MM.1S (cell line): Measurements from ENCODE around the gene MAGI2.

Experiments used
- DNase-seq: peaks from one replicate; pipeline ENCODE4 v3.0.0-alpha.2; 2015
- H2AFZ ChIP-seq: fragments of 300-600 bp; sonication (generic); 2 replicates; pipeline ENCODE4 v1.6.0; 2016; ENCODE audit warnings: antibody characterized with exemption, low read length
- H3F3A ChIP-seq: fragments of 300-600 bp; sonication (generic); 2 replicates; pipeline ENCODE4 v1.6.1; 2016; ENCODE audit warnings: mild to moderate bottlenecking, antibody characterized with exemption, low read length, moderate library complexity, mixed read lengths; ENCODE audit not compliant: insufficient read depth
- H3K27ac ChIP-seq: fragments of 300-600 bp; sonication (generic); 2 replicates; pipeline ENCODE4 v1.5.1; 2016; ENCODE audit warnings: mild to moderate bottlenecking, low read length
- H3K27me3 ChIP-seq: fragments of 300-600 bp; sonication (generic); replicated peaks from 2 replicates; pipeline ENCODE4 v1.6.0; 2016; ENCODE audit warnings: low read length; ENCODE audit not compliant: insufficient read depth
- H3K36me3 ChIP-seq: fragments of 300-600 bp; sonication (generic); replicated peaks from 2 replicates; pipeline ENCODE4 v1.6.1; 2016; ENCODE audit warnings: mild to moderate bottlenecking, low read length, mixed read lengths; ENCODE audit not compliant: insufficient read depth
- H3K4me1 ChIP-seq: fragments of 300-600 bp; sonication (generic); 2 replicates; pipeline ENCODE4 v1.6.1; 2016; ENCODE audit warnings: low read length, mixed read lengths
- H3K4me2 ChIP-seq: fragments of 300-600 bp; sonication (generic); 2 replicates; pipeline ENCODE4 v1.6.0; 2016; ENCODE audit warnings: low read depth, low read length
- H3K4me3 ChIP-seq: fragments of 300-600 bp; sonication (generic); 2 replicates; pipeline ENCODE4 v1.5.1; 2016; ENCODE audit warnings: low read length, mixed read lengths
- H3K79me2 ChIP-seq: fragments of 300-600 bp; sonication (generic); 2 replicates; pipeline ENCODE4 v1.6.1; 2016; ENCODE audit warnings: mixed run types, low read length, mixed read lengths
- H3K9ac ChIP-seq: fragments of 300-600 bp; sonication (generic); 2 replicates; pipeline ENCODE4 v1.6.1; 2016; ENCODE audit warnings: low read length, mixed read lengths
- H3K9me2 ChIP-seq: fragments of 300-600 bp; sonication (generic); replicated peaks from 2 replicates; pipeline ENCODE4 v1.6.1; 2016; ENCODE audit warnings: mild to moderate bottlenecking, low read length, mixed read lengths; ENCODE audit not compliant: insufficient read depth
- H3K9me3 ChIP-seq: fragments of 300-600 bp; sonication (generic); replicated peaks from 2 replicates; pipeline ENCODE4 v1.6.1; 2016; ENCODE audit warnings: mild to moderate bottlenecking, low read length, mixed read lengths; ENCODE audit not compliant: insufficient read depth
- H4K20me1 ChIP-seq: fragments of 300-600 bp; sonication (generic); 2 replicates; pipeline ENCODE4 v1.6.1; 2016; ENCODE audit warnings: mild to moderate bottlenecking, low read length, moderate library complexity, mixed read lengths; ENCODE audit not compliant: insufficient read depth
- CTCF ChIP-seq: fragments of 300-600 bp; sonication (generic); IDR thresholded peaks from 2 replicates; pipeline ENCODE4 v1.5.1; 2016; ENCODE audit warnings: antibody characterized with exemption, low read length, mixed read lengths
- EZH2 ChIP-seq: fragments of 300-600 bp; sonication (generic); optimal IDR thresholded peaks from 2 replicates; pipeline ENCODE3; 2017; ENCODE audit warnings: low read depth, mild to moderate bottlenecking, antibody characterized with exemption, low read length, mixed read lengths
- EZH2phosphoT487 ChIP-seq: fragments of 300-600 bp; sonication (generic); IDR thresholded peaks from 2 replicates; pipeline ENCODE4 v1.6.1; 2018; ENCODE audit warnings: antibody characterized with exemption, low read length

MAGI2 gene

DNA sequence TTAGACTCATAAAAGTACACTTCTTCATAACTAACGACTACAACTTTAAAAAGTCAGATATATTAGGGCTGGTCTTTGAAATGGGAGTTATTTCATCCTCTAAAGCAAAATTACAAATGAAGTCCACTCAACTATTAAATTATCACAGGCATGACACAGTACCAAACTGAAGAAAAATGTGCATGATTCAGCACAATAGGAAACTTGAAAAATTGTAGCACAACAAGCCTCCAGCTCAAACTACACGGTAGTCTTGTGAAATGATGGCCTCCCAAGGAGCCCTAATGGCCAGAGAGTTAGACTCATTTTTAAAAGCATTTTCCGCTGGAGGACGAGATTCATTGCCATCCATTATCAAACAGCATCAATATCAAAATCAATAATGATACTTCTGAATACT, 76.4 kb downstream of the MAGI2 start:
- DNase-seq, result no peak
- Histone ChIP-seq H3K4me3 (no peak overlapping the region), H3K36me3 (no peaks in the 10 kb centered on the region), H3K4me2 (no peak overlapping the region), H3K27ac (no peak overlapping the region), H3K9me2 (no peaks in the 10 kb centered on the region; the same call in 1 of the 2 replicates), H2AFZ (no peak overlapping the region), H3F3A (no peaks in the 10 kb centered on the region), H4K20me1 (no peaks in the 10 kb centered on the region), H3K27me3 (no peaks in the 10 kb centered on the region), H3K9ac (no peak overlapping the region), H3K79me2 (no peaks in the 10 kb centered on the region), H3K9me3 (no peaks in the 10 kb centered on the region), H3K4me1 (no peaks in the 10 kb centered on the region)
- TF ChIP-seq EZH2phosphoT487 (no peak), CTCF (no peak), EZH2 (no peak)

GRCh38 chr7:79376299-79377025, 77.0 kb downstream of the MAGI2 start:
- Histone ChIP-seq H3K9me3 (no peaks in the 10 kb centered on the region), H3K79me2 (no peaks in the 10 kb centered on the region), H3K27me3 (no peaks in the 10 kb centered on the region), H3K27ac (no peak overlapping the region), H3K4me3 (no peak overlapping the region), H2AFZ (no peak overlapping the region), H3K9me2 (no peaks in the 10 kb centered on the region; the same call in 1 of the 2 replicates), H3K36me3 (no peaks in the 10 kb centered on the region), H4K20me1 (no peaks in the 10 kb centered on the region), H3F3A (no peaks in the 10 kb centered on the region), H3K4me2 (no peak overlapping the region), H3K9ac (no peak overlapping the region), H3K4me1 (no peaks in the 10 kb centered on the region)
- no peak for DNase-seq
- no peak for TF ChIP-seq EZH2phosphoT487
- no peak for TF ChIP-seq CTCF

- H3K4me1 ChIP-seq, result no peaks in the 10 kb centered on the region
- no peaks in the 10 kb centered on the region for H3K36me3 ChIP-seq
- no peaks in the 10 kb centered on the region for H3K9me2 ChIP-seq
- H4K20me1 ChIP-seq, result no peaks in the 10 kb centered on the region
- no peak overlapping the region for H3K4me2 ChIP-seq
- H3K9ac ChIP-seq, result no peak overlapping the region
- H3K79me2 ChIP-seq, result no peaks in the 10 kb centered on the region
- DNase-seq, result no peak
- H3F3A ChIP-seq, result no peaks in the 10 kb centered on the region
- no peaks in the 10 kb centered on the region for H3K27me3 ChIP-seq
- H2AFZ ChIP-seq, result no peak overlapping the region
- H3K27ac ChIP-seq, result no peak overlapping the region
- H3K9me3 ChIP-seq, result no peaks in the 10 kb centered on the region
- TF ChIP-seq EZH2phosphoT487, result no peak
- TF ChIP-seq CTCF, result no peak
- TF ChIP-seq EZH2, result no peak
- H3K4me3 ChIP-seq, result no peak overlapping the region
These were observed 92.3 kb downstream of the MAGI2 start for GRCh38 chr7:79361214-79361613.
